ENCODE measurements around the gene UCKL1. TPM values are rescaled to one million over a fixed set of nuclear protein-coding genes. Genes with fewer than 3 reads are reported as not detected.

The UCKL1 gene
- total RNA-seq, 1 experiment from 2014 or later, result 55.1 TPM

DNA sequence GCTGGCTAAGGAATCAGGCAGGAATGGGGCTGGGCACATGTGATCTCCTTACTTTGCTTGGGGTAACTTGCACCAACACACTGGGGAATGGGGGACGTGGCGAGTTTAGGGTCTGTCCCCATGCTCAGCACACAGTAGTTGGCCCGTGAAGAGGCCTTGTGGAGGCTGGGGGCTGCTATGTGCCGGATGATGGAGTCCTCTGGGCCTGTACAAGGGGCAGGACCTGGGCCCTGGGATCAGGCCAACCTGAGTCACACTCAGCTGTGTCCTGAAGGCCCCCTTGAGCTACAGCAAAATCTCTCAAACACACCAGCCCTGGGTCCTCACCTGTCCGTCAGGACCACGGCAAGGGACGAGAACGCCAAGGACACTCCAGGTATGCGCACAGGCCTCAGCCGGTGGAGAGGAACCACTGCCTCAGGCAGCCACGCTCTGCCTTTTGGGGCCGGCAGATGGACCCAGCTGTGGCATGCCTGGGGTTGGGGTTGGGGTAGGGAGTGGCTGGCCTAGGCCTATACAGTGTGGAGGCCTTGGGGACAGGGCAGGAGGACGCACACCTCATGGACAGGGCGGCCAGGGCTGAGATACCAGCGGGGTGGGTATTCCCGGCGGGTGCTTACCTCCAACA lies 11.1 kb downstream of the UCKL1 start:
- Histone ChIP-seq H3K4me2 (no peak overlapping the region), H3K27me3 (ENCODE audit: insufficient read depth, low read depth) (no peaks in the 10 kb centered on the region), H3K79me2 (ENCODE audit: low read depth) (peaks cover 43% of the 10 kb centered on the region), H3K9me2 (ENCODE audit: insufficient read depth) (no peaks in the 10 kb centered on the region), H3K4me3 (no peak overlapping the region), H3K9me3 (ENCODE audit: insufficient read depth, low read depth) (no peaks in the 10 kb centered on the region), H3K27ac (no peak overlapping the region), H2AFZ (no peak overlapping the region), H4K20me1 (ENCODE audit: insufficient read depth) (peaks cover 83% of the 10 kb centered on the region), H3K36me3 (ENCODE audit: low read depth) (peaks cover 13% of the 10 kb centered on the region), H3K4me1 (replicated peaks; ENCODE audit: insufficient read depth) (no peaks in the 10 kb centered on the region), H3F3A (ENCODE audit: insufficient read depth, low read depth) (peaks cover 54% of the 10 kb centered on the region)
- intact Hi-C loops (cut with micrococcal nuclease; ENCODE audit: unreplicated experiment), result no loop called here
- POLR2A ChIA-PET (ENCODE audit: unreplicated experiment), result no interaction called here
- CTCF ChIA-PET, result no interaction called here
- TF ChIP-seq, protein P1, sequence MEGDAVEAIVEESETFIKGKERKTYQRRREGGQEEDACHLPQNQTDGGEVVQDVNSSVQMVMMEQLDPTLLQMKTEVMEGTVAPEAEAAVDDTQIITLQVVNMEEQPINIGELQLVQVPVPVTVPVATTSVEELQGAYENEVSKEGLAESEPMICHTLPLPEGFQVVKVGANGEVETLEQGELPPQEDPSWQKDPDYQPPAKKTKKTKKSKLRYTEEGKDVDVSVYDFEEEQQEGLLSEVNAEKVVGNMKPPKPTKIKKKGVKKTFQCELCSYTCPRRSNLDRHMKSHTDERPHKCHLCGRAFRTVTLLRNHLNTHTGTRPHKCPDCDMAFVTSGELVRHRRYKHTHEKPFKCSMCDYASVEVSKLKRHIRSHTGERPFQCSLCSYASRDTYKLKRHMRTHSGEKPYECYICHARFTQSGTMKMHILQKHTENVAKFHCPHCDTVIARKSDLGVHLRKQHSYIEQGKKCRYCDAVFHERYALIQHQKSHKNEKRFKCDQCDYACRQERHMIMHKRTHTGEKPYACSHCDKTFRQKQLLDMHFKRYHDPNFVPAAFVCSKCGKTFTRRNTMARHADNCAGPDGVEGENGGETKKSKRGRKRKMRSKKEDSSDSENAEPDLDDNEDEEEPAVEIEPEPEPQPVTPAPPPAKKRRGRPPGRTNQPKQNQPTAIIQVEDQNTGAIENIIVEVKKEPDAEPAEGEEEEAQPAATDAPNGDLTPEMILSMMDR (conservative IDR thresholded peaks at IDR 0.05), result no peak
- TF ChIP-seq EZH2 (IDR thresholded peaks at IDR 0.05; ENCODE audit: low read depth), result no peak
- BruUV-seq (replicated peaks), result no TSS peak
- DNase-seq, result no peak

DNA sequence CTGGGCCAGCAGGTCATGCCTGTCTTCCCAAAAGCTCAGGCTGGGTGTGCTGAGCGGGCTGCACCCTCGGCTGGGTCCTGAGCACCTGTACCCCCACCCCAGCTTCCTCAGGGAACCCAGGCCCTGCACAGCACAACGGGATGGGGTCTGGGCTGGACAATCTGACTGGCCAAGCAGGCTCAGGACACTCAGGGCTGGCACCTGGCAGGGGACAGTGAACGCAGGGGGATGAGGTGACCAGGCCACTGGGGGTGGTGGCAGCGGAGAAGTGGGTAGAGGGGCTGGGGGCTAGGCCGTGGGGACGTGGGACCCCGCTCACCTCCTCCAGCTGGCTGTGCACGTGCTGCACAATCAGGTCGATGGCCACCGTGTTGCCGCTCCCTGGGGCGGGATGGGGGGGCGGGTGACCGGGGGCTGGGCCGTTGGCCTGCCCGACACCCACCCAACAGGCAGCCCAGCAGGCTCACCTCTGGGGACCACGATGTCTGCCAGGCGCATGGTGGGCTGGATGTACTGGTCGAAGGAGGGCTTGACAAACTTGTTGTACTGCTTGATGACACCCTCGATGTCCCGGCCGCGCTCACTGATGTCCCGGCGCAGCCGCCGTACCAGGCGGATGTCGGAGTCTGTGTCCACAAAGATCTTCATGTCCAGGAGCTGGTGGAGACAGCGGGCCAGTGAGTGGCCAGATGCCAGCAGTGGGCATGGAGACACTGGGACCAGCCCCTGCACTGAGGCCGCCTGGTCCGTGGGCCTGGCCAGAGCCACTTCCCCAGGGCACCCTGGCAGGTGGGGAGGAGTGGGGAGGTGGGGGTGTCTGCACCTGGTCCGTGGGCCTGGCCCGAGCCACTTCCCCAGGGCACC lies 11.9 kb downstream of the UCKL1 start:
- DNase-seq, result no peak
- no peak overlapping the region for H3K27ac ChIP-seq
- no peaks in the 10 kb centered on the region for H3K27me3 ChIP-seq (ENCODE audit: insufficient read depth, low read depth)
- no peaks in the 10 kb centered on the region for H3K9me2 ChIP-seq (ENCODE audit: insufficient read depth)
- H4K20me1 ChIP-seq (ENCODE audit: insufficient read depth), result peaks cover 82% of the 10 kb centered on the region
- ChIA-PET CTCF (no interaction called here), POLR2A (ENCODE audit: unreplicated experiment) (no interaction called here)
- peaks cover 46% of the 10 kb centered on the region for H3F3A ChIP-seq (ENCODE audit: insufficient read depth, low read depth)
- no peaks in the 10 kb centered on the region for H3K9me3 ChIP-seq (ENCODE audit: insufficient read depth, low read depth)
- no peak overlapping the region for H3K4me3 ChIP-seq
- no TSS peak for BruUV-seq (replicated peaks)
- intact Hi-C loops (cut with micrococcal nuclease; ENCODE audit: unreplicated experiment), result no loop called here
- H3K79me2 ChIP-seq (ENCODE audit: low read depth), result peaks cover 35% of the 10 kb centered on the region
- no peak overlapping the region for H3K4me2 ChIP-seq
- TF ChIP-seq, protein P1 (conservative IDR thresholded peaks at IDR 0.05), result no peak
- no peak for TF ChIP-seq EZH2 (IDR thresholded peaks at IDR 0.05; ENCODE audit: low read depth)
- H3K36me3 ChIP-seq (ENCODE audit: low read depth), result peaks cover 17% of the 10 kb centered on the region
- no peaks in the 10 kb centered on the region for H3K4me1 ChIP-seq (replicated peaks; ENCODE audit: insufficient read depth)
- no peak overlapping the region for H2AFZ ChIP-seq

DNA sequence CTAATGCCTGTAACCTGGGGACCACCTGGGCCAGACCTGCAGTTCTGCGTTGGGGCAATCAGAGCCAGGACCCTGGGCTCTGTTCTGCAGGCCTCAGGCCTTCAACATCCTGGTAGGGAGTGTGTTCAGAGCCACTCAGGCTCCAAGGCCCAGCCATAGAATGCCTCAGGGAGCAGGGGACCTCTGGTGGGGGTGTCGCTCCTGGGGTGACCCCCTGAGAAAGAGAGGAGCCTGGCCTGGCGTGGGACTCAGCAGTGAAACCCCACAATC lies 12.5 kb downstream of the UCKL1 start:
- Histone ChIP-seq H2AFZ (no peak overlapping the region), H3K4me3 (no peak overlapping the region), H3K79me2 (ENCODE audit: low read depth) (peaks cover 29% of the 10 kb centered on the region), H3K27me3 (ENCODE audit: insufficient read depth, low read depth) (no peaks in the 10 kb centered on the region), H3K9me2 (ENCODE audit: insufficient read depth) (no peaks in the 10 kb centered on the region), H3K4me2 (no peak overlapping the region), H3K4me1 (replicated peaks; ENCODE audit: insufficient read depth) (no peaks in the 10 kb centered on the region), H3F3A (ENCODE audit: insufficient read depth, low read depth) (peaks cover 40% of the 10 kb centered on the region), H3K9me3 (ENCODE audit: insufficient read depth, low read depth) (no peaks in the 10 kb centered on the region), H3K36me3 (ENCODE audit: low read depth) (peaks cover 17% of the 10 kb centered on the region), H3K27ac (no peak overlapping the region), H4K20me1 (ENCODE audit: insufficient read depth) (peaks cover 77% of the 10 kb centered on the region)
- no peak for TF ChIP-seq EZH2 (IDR thresholded peaks at IDR 0.05; ENCODE audit: low read depth)
- TF ChIP-seq, protein P1 (conservative IDR thresholded peaks at IDR 0.05), result no peak
- no peak for DNase-seq
- POLR2A ChIA-PET (ENCODE audit: unreplicated experiment), result no interaction called here
- CTCF ChIA-PET, result no interaction called here
- BruUV-seq (replicated peaks), result no TSS peak
- intact Hi-C loops (cut with micrococcal nuclease; ENCODE audit: unreplicated experiment), result no loop called here

All from PC-9 (cell line).